Measurements from ENCODE around the gene ALOX15B.

The ALOX15B gene

DNA sequence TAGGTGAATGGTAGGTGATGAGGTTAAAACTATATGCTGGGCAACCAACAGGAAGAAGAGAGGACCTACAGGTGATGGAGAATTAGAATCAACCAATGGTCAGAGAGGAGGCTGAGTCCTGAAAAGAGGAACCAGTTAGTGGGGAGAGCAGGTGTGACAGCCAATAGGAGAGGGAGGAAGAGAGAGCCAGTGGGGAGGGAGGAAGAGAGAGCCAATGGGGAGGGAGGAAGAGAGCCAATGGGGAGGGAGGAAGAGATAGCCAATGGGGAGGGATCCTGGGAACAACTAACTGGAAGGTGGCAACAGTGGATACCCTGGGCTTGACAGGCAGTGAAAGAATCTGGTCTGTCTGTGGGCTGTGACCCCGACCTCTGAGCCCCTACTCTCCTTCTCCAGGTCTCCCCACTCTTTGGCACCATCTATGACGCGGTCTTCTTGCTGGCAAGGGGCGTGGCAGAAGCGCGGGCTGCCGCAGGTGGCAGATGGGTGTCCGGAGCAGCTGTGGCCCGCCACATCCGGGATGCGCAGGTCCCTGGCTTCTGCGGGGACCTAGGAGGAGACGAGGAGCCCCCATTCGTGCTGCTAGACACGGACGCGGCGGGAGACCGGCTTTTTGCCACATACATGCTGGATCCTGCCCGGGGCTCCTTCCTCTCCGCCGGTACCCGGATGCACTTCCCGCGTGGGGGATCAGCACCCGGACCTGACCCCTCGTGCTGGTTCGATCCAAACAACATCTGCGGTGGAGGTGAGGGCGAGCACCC is 32.7 kb upstream of the ALOX15B start:
- H3K4me3 ChIP-seq (ENCODE audit: low read length): no peak overlapping the region
- DNase-seq (ENCODE audit: low read depth): no peak
- TF ChIP-seq CTCF (IDR thresholded peaks at IDR 0.05; ENCODE audit: insufficient read depth, low read depth, low read length, missing control alignments): no peak

- no peak for DNase-seq (ENCODE audit: low read depth)
- no peak for TF ChIP-seq CTCF (IDR thresholded peaks at IDR 0.05; ENCODE audit: insufficient read depth, low read depth, low read length, missing control alignments)
- no peak overlapping the region for H3K4me3 ChIP-seq (ENCODE audit: low read length)
Measured at GRCh38 chr17:8006836-8007680, 31.8 kb upstream of the ALOX15B start.

- no peak for TF ChIP-seq CTCF (IDR thresholded peaks at IDR 0.05; ENCODE audit: insufficient read depth, low read depth, low read length, missing control alignments)
- no peak for DNase-seq (ENCODE audit: low read depth)
- H3K4me3 ChIP-seq (ENCODE audit: low read length): no peak overlapping the region
Measured at GRCh38 chr17:8007836-8008235, 31.0 kb upstream of the ALOX15B start.

GRCh38 chr17:8012045-8012580 is 26.7 kb upstream of the ALOX15B start:
- DNase-seq (ENCODE audit: low read depth): no peak
- no peak for TF ChIP-seq CTCF (IDR thresholded peaks at IDR 0.05; ENCODE audit: insufficient read depth, low read depth, low read length, missing control alignments)
- no peak overlapping the region for H3K4me3 ChIP-seq (ENCODE audit: low read length)

DNA sequence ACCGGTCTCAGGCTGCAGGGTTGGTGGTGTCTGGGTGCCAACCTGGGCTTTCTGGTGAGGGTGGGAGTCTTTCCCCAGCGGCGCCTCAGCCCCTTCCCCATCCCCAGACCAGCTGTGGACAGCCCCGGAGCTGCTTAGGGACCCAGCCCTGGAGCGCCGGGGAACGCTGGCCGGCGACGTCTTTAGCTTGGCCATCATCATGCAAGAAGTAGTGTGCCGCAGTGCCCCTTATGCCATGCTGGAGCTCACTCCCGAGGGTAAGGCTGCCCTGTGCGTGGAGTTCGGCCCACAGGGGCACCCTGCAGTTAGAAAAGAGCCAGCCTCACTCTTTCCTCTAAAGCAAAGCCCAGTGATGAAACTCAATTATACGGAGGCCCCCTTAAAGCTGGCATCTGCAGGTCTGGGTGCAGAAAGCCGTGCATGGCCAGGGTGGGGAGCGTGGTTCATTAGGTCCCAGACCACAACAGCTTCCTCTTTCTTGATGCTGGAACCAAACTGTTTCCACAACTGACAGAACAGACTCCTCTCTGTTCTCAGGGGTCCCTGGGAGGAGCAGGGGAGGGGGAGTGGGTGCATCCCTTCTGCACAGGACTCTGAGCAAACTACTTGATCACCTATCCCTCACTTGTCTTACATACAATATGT is 25.7 kb upstream of the ALOX15B start:
- no peak for DNase-seq (ENCODE audit: low read depth)
- TF ChIP-seq CTCF (IDR thresholded peaks at IDR 0.05; ENCODE audit: insufficient read depth, low read depth, low read length, missing control alignments): no peak
- no peak overlapping the region for H3K4me3 ChIP-seq (ENCODE audit: low read length)

- H3K4me3 ChIP-seq (ENCODE audit: low read length): no peak overlapping the region
- TF ChIP-seq CTCF (IDR thresholded peaks at IDR 0.05; ENCODE audit: insufficient read depth, low read depth, low read length, missing control alignments): no peak
- no peak for DNase-seq (ENCODE audit: low read depth)
Measured at GRCh38 chr17:8013731-8014557, 24.9 kb upstream of the ALOX15B start.

All from epithelial cell of esophagus (primary cell).